ENCODE data around the gene CYTL1. TPM values are rescaled to one million over a fixed set of nuclear protein-coding genes. Genes with fewer than 3 reads are reported as not detected.
A peak's percentile ranks its signal among the peaks of the same experiment; 100 is the strongest.

The CYTL1 gene
- total RNA-seq, 1 donor from 2014 or later: not detected

DNA sequence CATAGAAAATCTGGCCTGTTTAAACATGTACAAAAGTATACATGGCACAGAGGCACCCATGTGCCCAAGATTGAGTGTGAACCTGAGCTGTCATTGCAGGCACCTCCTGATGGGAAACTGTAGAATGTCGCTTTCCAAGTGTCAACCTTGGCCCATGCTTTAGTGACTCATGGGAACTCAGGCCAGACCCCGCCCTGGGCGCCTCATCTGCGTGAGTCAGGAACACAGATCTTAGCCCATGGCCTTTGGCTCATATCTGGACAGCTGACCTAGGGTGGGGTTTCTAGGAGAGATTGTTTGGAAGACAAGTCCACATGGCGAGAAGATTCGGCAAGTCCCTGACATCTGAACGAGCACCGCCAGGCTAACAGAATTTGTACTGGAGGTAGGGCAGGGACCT is 50.0 kb downstream of the CYTL1 start:
- DNase-seq (ENCODE audit: low read depth) (peak; percentile 3), FAIRE-seq (no peak)
- Histone ChIP-seq H3K36me3 (ENCODE audit: control insufficient read depth, insufficient read depth, low read length) (no peaks in the 10 kb centered on the region), H3K4me3 (ENCODE audit: low read depth, low read length) (no peak overlapping the region), H3K27me3 (ENCODE audit: control insufficient read depth, insufficient read depth, low read length) (no peaks in the 10 kb centered on the region)
- TF ChIP-seq, protein P1, sequence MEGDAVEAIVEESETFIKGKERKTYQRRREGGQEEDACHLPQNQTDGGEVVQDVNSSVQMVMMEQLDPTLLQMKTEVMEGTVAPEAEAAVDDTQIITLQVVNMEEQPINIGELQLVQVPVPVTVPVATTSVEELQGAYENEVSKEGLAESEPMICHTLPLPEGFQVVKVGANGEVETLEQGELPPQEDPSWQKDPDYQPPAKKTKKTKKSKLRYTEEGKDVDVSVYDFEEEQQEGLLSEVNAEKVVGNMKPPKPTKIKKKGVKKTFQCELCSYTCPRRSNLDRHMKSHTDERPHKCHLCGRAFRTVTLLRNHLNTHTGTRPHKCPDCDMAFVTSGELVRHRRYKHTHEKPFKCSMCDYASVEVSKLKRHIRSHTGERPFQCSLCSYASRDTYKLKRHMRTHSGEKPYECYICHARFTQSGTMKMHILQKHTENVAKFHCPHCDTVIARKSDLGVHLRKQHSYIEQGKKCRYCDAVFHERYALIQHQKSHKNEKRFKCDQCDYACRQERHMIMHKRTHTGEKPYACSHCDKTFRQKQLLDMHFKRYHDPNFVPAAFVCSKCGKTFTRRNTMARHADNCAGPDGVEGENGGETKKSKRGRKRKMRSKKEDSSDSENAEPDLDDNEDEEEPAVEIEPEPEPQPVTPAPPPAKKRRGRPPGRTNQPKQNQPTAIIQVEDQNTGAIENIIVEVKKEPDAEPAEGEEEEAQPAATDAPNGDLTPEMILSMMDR (IDR thresholded peaks at IDR 0.05; ENCODE audit: insufficient read depth, low read length, severe bottlenecking): no peak

- Histone ChIP-seq H3K36me3 (ENCODE audit: control insufficient read depth, insufficient read depth, low read length) (no peaks in the 10 kb centered on the region), H3K4me3 (ENCODE audit: low read depth, low read length) (no peak overlapping the region), H3K27me3 (ENCODE audit: control insufficient read depth, insufficient read depth, low read length) (no peaks in the 10 kb centered on the region)
- DNase-seq (ENCODE audit: low read depth) (no peak), FAIRE-seq (no peak)
- TF ChIP-seq, protein P1 (IDR thresholded peaks at IDR 0.05; ENCODE audit: insufficient read depth, low read length, severe bottlenecking): no peak
These were observed 51.0 kb downstream of the CYTL1 start for GRCh38 chr4:4968161-4968725.

Other genes with a start within 250 kb of the CYTL1 start
- under 0.01 and 0.26 TPM in 2 replicates for gene MSX1, start 159.8 kb downstream of the CYTL1 start, total RNA-seq
- gene STK32B, start 32.0 kb upstream of the CYTL1 start, total RNA-seq: under 0.01 TPM in 1 of 2 replicates, not detected in the other